ENCODE measurements around the gene LAMTOR4. TPM values are rescaled to one million over a fixed set of nuclear protein-coding genes. Genes with fewer than 3 reads are reported as not detected.

Gene LAMTOR4
- total and polyA plus RNA-seq, 4 donors: 63.4 to 288 (median 187) TPM

- Histone ChIP-seq H3K9ac (ENCODE audit: insufficient read depth in 1 of 2, low read length in 2 of 2) (peak overlapping the region in 1 of 2 donors; percentile 5), H3K27ac (ENCODE audit: low read depth in 1 of 2, low read length in 1 of 2) (no peak overlapping the region), H3K27me3 (ENCODE audit: control insufficient read depth in 3 of 3, insufficient read depth in 3 of 3, low read length in 2 of 3) (no peaks in the 10 kb centered on the region), H3K4me3 (no peak overlapping the region), H3K9me3 (ENCODE audit: control insufficient read depth in 4 of 4, insufficient read depth in 3 of 4, low read length in 3 of 4) (no peaks in the 10 kb centered on the region), H3K4me1 (ENCODE audit: control insufficient read depth in 5 of 5, insufficient read depth in 5 of 5, low read length in 5 of 5) (no peaks in the 10 kb centered on the region), H3K36me3 (ENCODE audit: control insufficient read depth in 4 of 4, insufficient read depth in 4 of 4, low read length in 4 of 4) (peaks cover 5 to 72% (median 31%) of the 10 kb centered on the region in 4 donors)
- no peak for ATAC-seq (ENCODE audit: insufficient read depth, low FRiP score)
- DNase-seq: no peak
- no peak for TF ChIP-seq CTCF (IDR thresholded peaks at IDR 0.05; ENCODE audit: control extremely low read depth, extremely low read depth)
- WGBS, 2 donors: 88 to 93% methylated on average over 12 of the region's 12 CpGs
These were observed 39.1 kb upstream of the LAMTOR4 start for GRCh38 chr7:100109521-100110163.

- H3K27me3 ChIP-seq (ENCODE audit: control insufficient read depth in 3 of 3, insufficient read depth in 3 of 3, low read length in 2 of 3): no peaks in the 10 kb centered on the region
- H3K4me3 ChIP-seq: no peak overlapping the region
- H3K4me1 ChIP-seq (ENCODE audit: control insufficient read depth in 5 of 5, insufficient read depth in 5 of 5, low read length in 5 of 5): no peaks in the 10 kb centered on the region
- no peak overlapping the region for H3K27ac ChIP-seq (ENCODE audit: low read depth in 1 of 2, low read length in 1 of 2)
- H3K9me3 ChIP-seq (ENCODE audit: control insufficient read depth in 4 of 4, insufficient read depth in 3 of 4, low read length in 3 of 4): no peaks in the 10 kb centered on the region
- no peak for DNase-seq
- 95 to 98% methylated on average over 7 of the region's 7 CpGs for WGBS, 2 donors
- peaks cover 3 to 56% (median 29%) of the 10 kb centered on the region in 4 donors for H3K36me3 ChIP-seq (ENCODE audit: control insufficient read depth in 4 of 4, insufficient read depth in 4 of 4, low read length in 4 of 4)
- ATAC-seq (ENCODE audit: insufficient read depth, low FRiP score): no peak
- TF ChIP-seq CTCF (IDR thresholded peaks at IDR 0.05; ENCODE audit: control extremely low read depth, extremely low read depth): no peak
- no peak overlapping the region for H3K9ac ChIP-seq (ENCODE audit: insufficient read depth in 1 of 2, low read length in 2 of 2)
These were observed 37.6 kb upstream of the LAMTOR4 start for GRCh38 chr7:100111156-100111555.

- Histone ChIP-seq H3K36me3 (ENCODE audit: control insufficient read depth in 4 of 4, insufficient read depth in 4 of 4, low read length in 4 of 4) (peaks cover under 1 to 49% (median 29%) of the 10 kb centered on the region in 4 donors), H3K27me3 (ENCODE audit: control insufficient read depth in 3 of 3, insufficient read depth in 3 of 3, low read length in 2 of 3) (no peaks in the 10 kb centered on the region), H3K9me3 (ENCODE audit: control insufficient read depth in 4 of 4, insufficient read depth in 3 of 4, low read length in 3 of 4) (no peaks in the 10 kb centered on the region), H3K27ac (ENCODE audit: low read depth in 1 of 2, low read length in 1 of 2) (no peak overlapping the region), H3K9ac (ENCODE audit: insufficient read depth in 1 of 2, low read length in 2 of 2) (no peak overlapping the region), H3K4me1 (ENCODE audit: control insufficient read depth in 5 of 5, insufficient read depth in 5 of 5, low read length in 5 of 5) (no peaks in the 10 kb centered on the region), H3K4me3 (no peak overlapping the region)
- TF ChIP-seq CTCF (IDR thresholded peaks at IDR 0.05; ENCODE audit: control extremely low read depth, extremely low read depth): no peak
- DNase-seq (no peak), ATAC-seq (ENCODE audit: insufficient read depth, low FRiP score) (no peak)
- WGBS, 2 donors: 85 to 90% methylated on average over 13 of the region's 13 CpGs
These were observed 36.8 kb upstream of the LAMTOR4 start for GRCh38 chr7:100111914-100112313.

GRCh38 chr7:100115026-100115425 lies 33.7 kb upstream of the LAMTOR4 start:
- Histone ChIP-seq H3K9me3 (ENCODE audit: control insufficient read depth in 4 of 4, insufficient read depth in 3 of 4, low read length in 3 of 4) (no peaks in the 10 kb centered on the region), H3K9ac (ENCODE audit: insufficient read depth in 1 of 2, low read length in 2 of 2) (no peak overlapping the region), H3K4me1 (ENCODE audit: control insufficient read depth in 5 of 5, insufficient read depth in 5 of 5, low read length in 5 of 5) (peaks cover 0 to 6% (median 2%) of the 10 kb centered on the region in 5 donors), H3K27me3 (ENCODE audit: control insufficient read depth in 3 of 3, insufficient read depth in 3 of 3, low read length in 2 of 3) (no peaks in the 10 kb centered on the region), H3K27ac (ENCODE audit: low read depth in 1 of 2, low read length in 1 of 2) (no peak overlapping the region), H3K4me3 (no peak overlapping the region), H3K36me3 (ENCODE audit: control insufficient read depth in 4 of 4, insufficient read depth in 4 of 4, low read length in 4 of 4) (peaks cover 0 to 24% (median 18%) of the 10 kb centered on the region in 4 donors)
- TF ChIP-seq CTCF (IDR thresholded peaks at IDR 0.05; ENCODE audit: control extremely low read depth, extremely low read depth): no peak
- ATAC-seq (ENCODE audit: insufficient read depth, low FRiP score): no peak
- 92 to 96% methylated on average over 7 of the region's 7 CpGs for WGBS, 2 donors
- no peak for DNase-seq
